GM18511 (cell line): ENCODE data around the gene PARP3.

Source experiments
- ATAC-seq: cut with Tn5 transposase; IDR thresholded peaks from one replicate; pipeline ENCODE4 v1.9.1; 2021; ENCODE audit warnings: mild to moderate bottlenecking, moderate library complexity; ENCODE audit not compliant: unreplicated experiment

The PARP3 gene

DNA sequence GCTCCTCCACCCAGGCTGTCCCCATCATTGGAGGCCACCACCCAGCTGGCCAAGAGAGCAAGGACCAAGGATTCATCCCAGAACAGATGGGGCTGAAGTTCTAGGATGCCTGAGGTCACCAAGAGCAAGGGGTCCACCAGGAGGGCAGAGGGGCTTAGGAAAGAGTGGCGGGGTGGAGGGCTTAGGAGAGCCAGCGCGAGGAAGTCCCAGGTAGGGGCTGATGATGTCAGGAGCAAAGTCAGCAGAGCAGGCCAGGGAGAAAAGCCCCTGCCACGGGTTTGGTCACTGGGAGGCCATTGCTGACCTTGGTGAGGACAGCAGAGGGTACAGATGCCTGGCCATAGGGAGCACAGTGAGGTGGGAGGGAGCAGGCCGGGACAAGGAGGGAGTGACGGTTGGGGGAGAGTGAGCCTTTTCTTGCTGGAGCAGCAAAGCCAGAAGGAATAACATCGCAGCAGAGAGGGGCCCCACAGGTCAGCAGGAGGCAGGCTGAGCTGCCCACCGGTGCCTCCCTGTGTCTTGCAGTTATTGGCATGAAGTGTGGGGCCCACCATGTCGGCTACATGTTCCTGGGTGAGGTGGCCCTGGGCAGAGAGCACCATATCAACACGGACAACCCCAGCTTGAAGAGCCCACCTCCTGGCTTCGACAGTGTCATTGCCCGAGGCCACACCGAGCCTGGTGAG lies 5.2 kb downstream of the PARP3 start:
- ATAC-seq = no peak

DNA sequence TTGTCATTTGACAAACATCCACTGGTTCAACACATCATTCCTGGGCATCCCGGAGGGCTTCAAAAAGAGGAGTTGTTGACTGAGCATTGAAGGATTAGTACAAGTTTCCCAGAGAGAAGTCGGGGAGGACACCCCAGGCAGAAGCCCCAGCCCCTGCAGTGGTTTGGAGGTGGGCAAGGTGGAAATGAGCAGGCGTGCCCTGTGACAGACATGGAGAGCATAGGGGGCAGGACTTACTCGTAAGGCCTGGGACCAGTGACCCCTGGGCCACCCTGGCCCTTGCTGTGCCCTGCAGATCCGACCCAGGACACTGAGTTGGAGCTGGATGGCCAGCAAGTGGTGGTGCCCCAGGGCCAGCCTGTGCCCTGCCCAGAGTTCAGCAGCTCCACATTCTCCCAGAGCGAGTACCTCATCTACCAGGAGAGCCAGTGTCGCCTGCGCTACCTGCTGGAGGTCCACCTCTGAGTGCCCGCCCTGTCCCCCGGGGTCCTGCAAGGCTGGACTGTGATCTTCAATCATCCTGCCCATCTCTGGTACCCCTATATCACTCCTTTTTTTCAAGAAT lies 5.9 kb downstream of the PARP3 start:
- no peak for ATAC-seq

DNA sequence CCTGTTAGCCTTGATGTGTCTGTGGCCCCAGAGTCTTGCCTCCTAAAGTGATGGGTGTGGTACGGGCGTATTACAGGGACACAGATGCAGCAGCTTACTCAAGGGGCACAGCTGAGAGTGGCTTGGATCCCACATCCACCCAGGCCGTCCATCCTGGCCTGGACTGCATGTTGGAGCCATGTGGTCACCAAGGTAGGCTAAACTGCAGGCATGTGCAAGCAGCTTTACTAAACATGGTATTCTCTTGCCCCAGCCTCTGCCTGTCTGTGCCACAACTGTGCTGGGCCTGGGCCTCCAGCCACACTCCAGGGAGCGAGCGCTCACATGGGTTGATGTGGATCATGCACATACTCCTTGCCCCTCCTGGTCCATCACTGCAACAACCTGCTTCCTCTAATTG lies 7.0 kb downstream of the PARP3 start:
- ATAC-seq = no peak

- ATAC-seq = no peak
Measured at GRCh38 chr3:51950899-51951298, 8.7 kb downstream of the PARP3 start.

DNA sequence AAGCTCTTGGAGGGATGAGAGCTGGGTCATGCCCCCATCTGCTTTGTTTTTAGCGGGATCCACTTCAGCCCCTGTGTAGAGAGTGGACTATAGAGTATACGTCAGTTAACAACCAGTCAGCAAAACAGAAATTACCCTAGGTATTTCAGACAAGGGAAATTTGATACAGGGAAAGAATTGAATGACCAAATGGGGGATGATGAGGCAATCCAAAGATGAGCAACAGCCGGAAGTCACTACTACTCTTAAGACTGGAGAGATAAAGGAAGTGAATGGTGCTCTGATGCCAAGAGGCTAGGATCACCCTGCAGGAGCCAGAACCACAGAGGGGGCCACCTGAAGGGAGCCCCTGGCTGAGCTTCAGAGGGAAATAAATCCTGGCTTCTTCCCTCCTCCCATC lies 11.3 kb downstream of the PARP3 start:
- ATAC-seq = no peak

GRCh38 chr3:51954105-51954504 lies 11.9 kb downstream of the PARP3 start:
- no peak for ATAC-seq

GRCh38 chr3:51954713-51955112 lies 12.6 kb downstream of the PARP3 start:
- ATAC-seq = no peak

DNA sequence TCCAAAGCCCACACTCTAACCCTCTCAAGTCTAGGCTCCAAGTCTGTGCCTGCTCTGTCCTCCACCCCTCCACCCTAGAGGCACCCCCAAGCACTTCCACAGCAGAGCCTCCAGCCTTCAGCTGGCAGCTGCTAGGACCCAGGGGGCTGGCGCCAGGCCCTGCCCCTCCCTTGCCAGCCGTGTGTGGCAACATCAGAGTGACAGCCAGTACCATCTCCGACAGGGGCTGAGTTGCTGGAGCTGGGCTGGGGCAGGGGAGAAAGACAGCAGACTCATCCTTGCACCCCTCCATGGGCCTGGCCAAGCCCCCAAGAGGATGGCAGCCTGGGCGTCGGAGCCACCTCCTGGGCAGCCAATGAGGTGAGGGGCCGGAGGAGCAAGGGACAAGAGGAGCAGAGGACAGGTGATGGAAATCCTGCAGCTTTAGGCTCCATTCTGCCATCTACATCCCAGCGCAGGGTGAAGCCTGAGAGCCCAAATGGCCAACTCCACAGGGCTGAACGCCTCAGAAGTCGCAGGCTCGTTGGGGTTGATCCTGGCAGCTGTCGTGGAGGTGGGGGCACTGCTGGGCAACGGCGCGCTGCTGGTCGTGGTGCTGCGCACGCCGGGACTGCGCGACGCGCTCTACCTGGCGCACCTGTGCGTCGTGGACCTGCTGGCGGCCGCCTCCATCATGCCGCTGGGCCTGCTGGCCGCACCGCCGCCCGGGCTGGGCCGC lies 13.2 kb downstream of the PARP3 start, which contains the start of gene GPR62:
GPR62 (plus strand) TSS at position 207 of the 718 bp plus-strand sequence; CDS start at position 479, 272 bp downstream.
- ATAC-seq = no peak

- ATAC-seq = peak; percentile 55
Measured at GRCh38 chr3:51955893-51956770, 14.0 kb downstream of the PARP3 start.

- ATAC-seq = no peak
Measured at GRCh38 chr3:51957520-51958205, 15.5 kb downstream of the PARP3 start.

GRCh38 chr3:51958603-51959521 lies 16.7 kb downstream of the PARP3 start:
- ATAC-seq = no peak

DNA sequence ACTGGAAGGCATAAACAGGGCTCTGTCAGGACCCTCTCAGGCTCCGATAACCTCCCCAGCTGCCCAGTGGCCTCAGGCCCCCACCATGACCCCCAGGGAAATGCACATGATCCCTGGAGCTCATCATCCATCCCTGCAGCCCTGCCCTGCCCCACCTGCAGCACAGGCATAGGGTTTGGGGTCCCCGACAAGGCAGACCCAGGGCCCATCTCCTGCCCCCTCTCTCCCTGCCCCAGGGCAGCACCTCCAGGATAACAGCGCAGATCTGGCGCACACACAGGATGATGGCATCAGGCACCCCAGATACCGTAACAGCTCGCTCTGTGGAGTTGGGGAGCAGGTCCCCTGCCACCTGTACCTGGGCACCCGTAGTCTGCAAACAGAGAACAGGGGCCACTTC lies 17.5 kb downstream of the PARP3 start:
- no peak for ATAC-seq

- no peak for ATAC-seq
Measured at GRCh38 chr3:51960386-51960785, 18.2 kb downstream of the PARP3 start.

- ATAC-seq = no peak
Measured at GRCh38 chr3:51961011-51961410, 18.8 kb downstream of the PARP3 start.

- ATAC-seq = no peak
Measured at GRCh38 chr3:51961602-51962569, 19.7 kb downstream of the PARP3 start.

DNA sequence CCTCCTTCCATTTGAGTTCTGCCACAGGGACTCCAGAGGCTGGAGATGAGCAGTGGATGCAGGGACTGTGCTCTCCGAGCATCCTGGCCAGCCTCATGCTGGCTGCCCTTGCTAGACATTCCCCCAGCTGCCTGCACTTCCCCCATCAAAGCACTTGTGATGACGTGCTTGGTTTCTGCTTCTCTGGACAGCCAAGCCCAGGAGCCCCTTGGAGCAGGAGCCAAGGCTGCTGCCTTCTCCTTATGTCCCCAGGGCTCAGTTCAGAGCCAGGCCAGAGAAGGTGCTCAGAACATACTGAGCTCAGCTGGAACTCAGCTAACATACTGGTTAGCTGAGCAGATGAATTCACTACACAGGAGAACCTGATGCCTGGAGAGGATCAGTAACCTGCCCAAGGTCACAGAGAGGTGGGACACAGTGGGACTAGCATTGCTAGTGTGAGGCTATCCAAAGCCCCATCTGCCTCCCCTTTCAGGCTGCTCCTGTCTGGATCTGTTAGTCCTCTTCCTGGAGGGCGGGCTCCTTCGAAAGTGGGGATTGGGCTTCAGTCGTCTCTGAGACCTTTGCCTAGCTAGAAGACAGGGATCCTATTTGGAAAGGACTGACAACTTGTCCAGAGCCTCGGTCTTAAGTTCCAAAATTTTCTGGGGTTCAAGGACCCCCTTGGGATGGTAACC lies 20.8 kb downstream of the PARP3 start:
- no peak for ATAC-seq

GRCh38 chr3:51963951-51964451 lies 21.8 kb downstream of the PARP3 start:
- no peak for ATAC-seq

GRCh38 chr3:51964521-51964920 lies 22.4 kb downstream of the PARP3 start:
- no peak for ATAC-seq
